HepG2 (cell line): ENCODE data around the gene VEGFA.

ENCODE experiments used
- BHLHE40 ChIP-seq: IDR thresholded peaks from 2 replicates; pipeline ENCODE4 v1.6.1; 2011; ENCODE audit warnings: low read length, improper control_type of control experiment
- CBX5 ChIP-seq: sonication (generic); formaldehyde crosslinking; IDR thresholded peaks from 2 replicates; pipeline ENCODE4 v1.4.0; 2020; ENCODE audit warnings: missing genetic modification reagents, borderline replicate concordance
- CEBPG ChIP-seq: IDR thresholded peaks from 2 replicates; pipeline ENCODE4 v1.6.1; 2016
- EZH2 ChIP-seq: conservative IDR thresholded peaks from 2 replicates; pipeline ENCODE4 v1.6.1; 2012; ENCODE audit warnings: mild to moderate bottlenecking, low read depth, low read length, moderate library complexity
- PCBP2 ChIP-seq: fragments of 200-400 bp; formaldehyde crosslinking; optimal IDR thresholded peaks from 2 replicates; pipeline ENCODE3; 2018; ENCODE audit warnings: low read length, low read depth; ENCODE audit not compliant: poor library complexity, severe bottlenecking
- RFX5 ChIP-seq: IDR thresholded peaks from 2 replicates; pipeline ENCODE4 v1.6.1; 2011; ENCODE audit warnings: low read depth, low read length, improper control_type of control experiment
- TAF1 ChIP-seq: sonication (generic); formaldehyde crosslinking; IDR thresholded peaks from 2 replicates; pipeline ENCODE4 v1.4.0; 2020; ENCODE audit warnings: missing genetic modification reagents
- TF ChIP-seq, protein P1 (sequence below): sonication (generic); formaldehyde crosslinking; IDR thresholded peaks from 2 replicates; pipeline ENCODE4 v1.5.0; 2020; ENCODE audit warnings: mild to moderate bottlenecking, missing genetic modification reagents, moderate library complexity

DNA sequence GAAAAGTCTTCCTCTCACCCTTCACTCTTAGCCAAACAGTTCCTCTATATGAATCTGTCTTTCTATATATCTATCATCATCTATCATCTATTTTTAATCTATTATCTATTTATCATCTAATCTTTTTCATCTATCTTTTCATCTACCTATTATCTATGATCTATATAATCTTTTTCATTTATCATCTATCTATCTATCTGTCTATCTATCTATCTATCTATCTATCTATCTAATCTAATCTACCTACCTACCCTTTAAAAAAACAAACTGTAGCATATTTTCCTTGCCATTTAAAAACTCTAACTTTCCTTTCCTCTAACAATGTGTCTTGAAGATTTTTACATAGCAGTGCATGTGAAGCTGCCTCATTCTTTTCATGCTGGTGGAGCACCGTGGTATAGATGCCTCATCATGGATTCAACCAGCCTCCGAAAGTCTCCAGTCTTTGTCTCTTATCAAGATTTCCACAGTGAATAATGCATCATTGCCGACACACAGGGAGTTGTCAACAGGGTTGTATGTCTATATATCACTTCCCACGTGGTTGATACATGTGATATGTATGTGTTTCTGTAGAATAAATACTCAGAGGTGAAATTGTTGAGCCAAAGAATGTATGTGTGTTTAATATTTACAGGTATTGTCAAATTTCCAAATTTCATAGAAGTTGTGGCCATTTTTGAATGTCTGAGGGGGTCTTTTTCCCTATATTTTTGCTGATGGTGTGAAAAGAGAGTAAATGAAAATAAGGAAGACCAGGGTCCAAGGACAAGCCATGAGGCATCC is 51.3 kb downstream of the VEGFA start:
- TF ChIP-seq BHLHE40 = no peak
- TF ChIP-seq RFX5 = no peak
- TF ChIP-seq TAF1 (CRISPR knock-in tag) = no peak
- TF ChIP-seq, protein P1, sequence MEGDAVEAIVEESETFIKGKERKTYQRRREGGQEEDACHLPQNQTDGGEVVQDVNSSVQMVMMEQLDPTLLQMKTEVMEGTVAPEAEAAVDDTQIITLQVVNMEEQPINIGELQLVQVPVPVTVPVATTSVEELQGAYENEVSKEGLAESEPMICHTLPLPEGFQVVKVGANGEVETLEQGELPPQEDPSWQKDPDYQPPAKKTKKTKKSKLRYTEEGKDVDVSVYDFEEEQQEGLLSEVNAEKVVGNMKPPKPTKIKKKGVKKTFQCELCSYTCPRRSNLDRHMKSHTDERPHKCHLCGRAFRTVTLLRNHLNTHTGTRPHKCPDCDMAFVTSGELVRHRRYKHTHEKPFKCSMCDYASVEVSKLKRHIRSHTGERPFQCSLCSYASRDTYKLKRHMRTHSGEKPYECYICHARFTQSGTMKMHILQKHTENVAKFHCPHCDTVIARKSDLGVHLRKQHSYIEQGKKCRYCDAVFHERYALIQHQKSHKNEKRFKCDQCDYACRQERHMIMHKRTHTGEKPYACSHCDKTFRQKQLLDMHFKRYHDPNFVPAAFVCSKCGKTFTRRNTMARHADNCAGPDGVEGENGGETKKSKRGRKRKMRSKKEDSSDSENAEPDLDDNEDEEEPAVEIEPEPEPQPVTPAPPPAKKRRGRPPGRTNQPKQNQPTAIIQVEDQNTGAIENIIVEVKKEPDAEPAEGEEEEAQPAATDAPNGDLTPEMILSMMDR (CRISPR knock-in tag) = no peak
- TF ChIP-seq CBX5 (CRISPR knock-in tag) = no peak
- TF ChIP-seq PCBP2 = no peak
- TF ChIP-seq CEBPG (CRISPR knock-in tag) = no peak
- TF ChIP-seq EZH2 = no peak
